ENCODE results near the gene KIDINS220.

- TF ChIP-seq CTCF (IDR thresholded peaks at IDR 0.05; ENCODE audit: insufficient read depth, low read depth, low read length) (no peak), EZH2 (IDR thresholded peaks at IDR 0.05; ENCODE audit: insufficient read depth, low read length) (no peak)
These were observed 140.2 kb downstream of the KIDINS220 start for GRCh38 chr2:8697190-8697589.
